Liver (tissue), 3 donors: ENCODE results near the gene ATOH8.

Experiments
- EGR1 ChIP-seq, 2 donors: IDR thresholded peaks; 2 replicates each; pipeline ENCODE4 v1.6.1; 2016 to 2018; ENCODE audit warnings: antibody characterized with exemption in 2 of 2, low read depth in 2 of 2
- JUND ChIP-seq, 2 donors: IDR thresholded peaks; 2 replicates each; pipeline ENCODE4 v1.6.1; 2016; ENCODE audit warnings: antibody characterized with exemption in 2 of 2
- MAX ChIP-seq: IDR thresholded peaks from 2 replicates; pipeline ENCODE4 v1.6.1; 2016; ENCODE audit warnings: antibody characterized with exemption
- RAD21 ChIP-seq, 2 donors: IDR thresholded peaks; 2 replicates each; pipeline ENCODE4 v1.6.1; 2016; ENCODE audit warnings: antibody characterized with exemption in 2 of 2, mild to moderate bottlenecking in 2 of 2
- REST ChIP-seq: IDR thresholded peaks from 2 replicates; pipeline ENCODE4 v1.6.1; 2016; ENCODE audit warnings: antibody characterized with exemption, mild to moderate bottlenecking
- RXRA ChIP-seq, 2 donors: IDR thresholded peaks; 2 replicates each; pipeline ENCODE4 v1.6.1; 2017 to 2018; ENCODE audit warnings: antibody characterized with exemption in 2 of 2, mild to moderate bottlenecking in 1 of 2
- SP1 ChIP-seq: IDR thresholded peaks from 2 replicates; pipeline ENCODE4 v1.6.1; 2018; ENCODE audit warnings: antibody characterized with exemption, mild to moderate bottlenecking
- TAF1 ChIP-seq: conservative IDR thresholded peaks from 2 replicates; pipeline ENCODE4 v1.6.1; 2016; ENCODE audit warnings: antibody characterized with exemption, mild to moderate bottlenecking
- YY1 ChIP-seq: IDR thresholded peaks from 2 replicates; pipeline ENCODE4 v1.6.1; 2016; ENCODE audit warnings: antibody characterized with exemption, mild to moderate bottlenecking
- TF ChIP-seq, protein P1 (sequence below): fragments of 150-350 bp; IDR thresholded peaks from 2 replicates; pipeline ENCODE4 v1.5.1; 2017; ENCODE audit warnings: improper control_type of control experiment, low read depth, low read length; ENCODE audit not compliant: missing input control
- TF ChIP-seq, protein P2 (sequence below): IDR thresholded peaks from 2 replicates; pipeline ENCODE4 v1.6.1; 2016; ENCODE audit warnings: antibody characterized with exemption
- donor health status: healthy.
- donor health status: healthy.

- TF ChIP-seq RAD21 (IDR thresholded peaks at IDR 0.05) (no peak), REST (no peak), EGR1 (IDR thresholded peaks at IDR 0.05; ENCODE audit: low read depth in 2 of 2) (no peak), RXRA (IDR thresholded peaks at IDR 0.05) (no peak), JUND (IDR thresholded peaks at IDR 0.05) (no peak), YY1 (no peak), MAX (no peak), TAF1 (no peak), SP1 (no peak)
- TF ChIP-seq, protein P1, sequence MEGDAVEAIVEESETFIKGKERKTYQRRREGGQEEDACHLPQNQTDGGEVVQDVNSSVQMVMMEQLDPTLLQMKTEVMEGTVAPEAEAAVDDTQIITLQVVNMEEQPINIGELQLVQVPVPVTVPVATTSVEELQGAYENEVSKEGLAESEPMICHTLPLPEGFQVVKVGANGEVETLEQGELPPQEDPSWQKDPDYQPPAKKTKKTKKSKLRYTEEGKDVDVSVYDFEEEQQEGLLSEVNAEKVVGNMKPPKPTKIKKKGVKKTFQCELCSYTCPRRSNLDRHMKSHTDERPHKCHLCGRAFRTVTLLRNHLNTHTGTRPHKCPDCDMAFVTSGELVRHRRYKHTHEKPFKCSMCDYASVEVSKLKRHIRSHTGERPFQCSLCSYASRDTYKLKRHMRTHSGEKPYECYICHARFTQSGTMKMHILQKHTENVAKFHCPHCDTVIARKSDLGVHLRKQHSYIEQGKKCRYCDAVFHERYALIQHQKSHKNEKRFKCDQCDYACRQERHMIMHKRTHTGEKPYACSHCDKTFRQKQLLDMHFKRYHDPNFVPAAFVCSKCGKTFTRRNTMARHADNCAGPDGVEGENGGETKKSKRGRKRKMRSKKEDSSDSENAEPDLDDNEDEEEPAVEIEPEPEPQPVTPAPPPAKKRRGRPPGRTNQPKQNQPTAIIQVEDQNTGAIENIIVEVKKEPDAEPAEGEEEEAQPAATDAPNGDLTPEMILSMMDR: no peak
- TF ChIP-seq, protein P2, sequence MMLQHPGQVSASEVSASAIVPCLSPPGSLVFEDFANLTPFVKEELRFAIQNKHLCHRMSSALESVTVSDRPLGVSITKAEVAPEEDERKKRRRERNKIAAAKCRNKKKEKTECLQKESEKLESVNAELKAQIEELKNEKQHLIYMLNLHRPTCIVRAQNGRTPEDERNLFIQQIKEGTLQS: no peak
These were observed 27.2 kb downstream of the ATOH8 start for GRCh38 chr2:85781013-85781332.
